ENCODE results near the gene DHRS1. TPM values are rescaled to one million over a fixed set of nuclear protein-coding genes. Genes with fewer than 3 reads are reported as not detected.
A peak's percentile ranks its signal among the peaks of the same experiment; 100 is the strongest.

Gene DHRS1
- total and polyA plus RNA-seq, 2 experiments from 2014 or later: 15.0 to 15.4 TPM

- Histone ChIP-seq H3K79me2 (replicated peaks; ENCODE audit: insufficient read depth) (no peaks in the 10 kb centered on the region), H3K27me3 (ENCODE audit: insufficient read depth) (0 out of 2 replicates have a peak, but pooled peaks cover 9% of the 10 kb centered on the region), H4K20me1 (replicated peaks; ENCODE audit: insufficient read depth) (peaks cover 3% of the 10 kb centered on the region), H3K27ac (ENCODE audit: low read depth) (no peak within 1 kb of the TSS), H3K4me1 (ENCODE audit: insufficient read depth) (peaks cover 4% of the 10 kb centered on the region; the same call in 1 of the 2 replicates), H3F3A (replicated peaks; ENCODE audit: low read depth) (no peaks in the 10 kb centered on the region), H2AFZ (no peak within 1 kb of the TSS), H3K4me3 (no peak within 1 kb of the TSS), H3K9me2 (ENCODE audit: insufficient read depth) (no peaks in the 10 kb centered on the region), H3K4me2 (no peak within 1 kb of the TSS), H3K36me3 (ENCODE audit: insufficient read depth) (peaks cover 17% of the 10 kb centered on the region; the same call in 1 of the 2 replicates)
- H3K9me3 Mint-ChIP-seq: no peaks in the 10 kb centered on the region
- peak; percentile 76 for DNase-seq (ENCODE audit: low spot score)
- peak; percentile 18 for ATAC-seq
- no peak within 1 kb of the TSS for H3K4me3 Mint-ChIP-seq
- TF ChIP-seq CTCF (conservative IDR thresholded peaks at IDR 0.05; ENCODE audit: low read depth in 2 of 2) (peak; percentile 77 to 95), ZNF331 (CRISPR knock-in tag; IDR thresholded peaks at IDR 0.05; ENCODE audit: low read depth) (no peak)
- peaks cover 20% of the 10 kb centered on the region for H3K27me3 Mint-ChIP-seq (ENCODE audit: insufficient read depth, low read depth, poor library complexity)
- H3K36me3 Mint-ChIP-seq (ENCODE audit: low read depth): peaks cover 62% of the 10 kb centered on the region
- no peak within 1 kb of the TSS for H3K27ac Mint-ChIP-seq
- H3K4me1 Mint-ChIP-seq: peaks cover 15% of the 10 kb centered on the region
Observed at GRCh38 chr14:24307575-24308341, 8.2 kb upstream of the DHRS1 start, which contains the start of gene CIDEB. Gene CIDEB, minus strand, starts transcription at chr14:24307977. Its CDS starts 119 bp downstream, at chr14:24307858.

- Histone ChIP-seq H3K4me2 (no peak overlapping the region), H3K4me3 (no peak overlapping the region), H3K9me2 (ENCODE audit: insufficient read depth) (no peaks in the 10 kb centered on the region), H3K36me3 (ENCODE audit: insufficient read depth) (peaks cover 23% of the 10 kb centered on the region; the same call in 1 of the 2 replicates), H3F3A (replicated peaks; ENCODE audit: low read depth) (no peaks in the 10 kb centered on the region), H3K79me2 (replicated peaks; ENCODE audit: insufficient read depth) (no peaks in the 10 kb centered on the region), H4K20me1 (replicated peaks; ENCODE audit: insufficient read depth) (peaks cover 3% of the 10 kb centered on the region), H3K27ac (ENCODE audit: low read depth) (no peak overlapping the region), H3K4me1 (ENCODE audit: insufficient read depth) (peaks cover 4% of the 10 kb centered on the region; the same call in 1 of the 2 replicates), H3K27me3 (ENCODE audit: insufficient read depth) (0 out of 2 replicates have a peak, but pooled peaks cover 4% of the 10 kb centered on the region), H2AFZ (no peak overlapping the region)
- Mint-ChIP-seq H3K36me3 (ENCODE audit: low read depth) (peaks cover 68% of the 10 kb centered on the region), H3K27ac (no peak overlapping the region), H3K4me3 (no peak overlapping the region), H3K27me3 (ENCODE audit: insufficient read depth, low read depth, poor library complexity) (peaks cover 17% of the 10 kb centered on the region), H3K4me1 (peaks cover 15% of the 10 kb centered on the region; the same call in 2 of the 3 replicates), H3K9me3 (no peaks in the 10 kb centered on the region)
- no peak for ATAC-seq
- no peak for DNase-seq (ENCODE audit: low spot score)
- TF ChIP-seq REST (IDR thresholded peaks at IDR 0.05; ENCODE audit: unreplicated experiment) (no peak), ZNF331 (CRISPR knock-in tag; IDR thresholded peaks at IDR 0.05; ENCODE audit: low read depth) (no peak), EZH2 (IDR thresholded peaks at IDR 0.05; ENCODE audit: low read depth, unreplicated experiment) (no peak), STAT1 (IDR thresholded peaks at IDR 0.05; ENCODE audit: unreplicated experiment) (no peak), ZNF462 (CRISPR knock-in tag; IDR thresholded peaks at IDR 0.05) (no peak), JUNB (IDR thresholded peaks at IDR 0.05; ENCODE audit: unreplicated experiment) (no peak), POLR2AphosphoS5 (IDR thresholded peaks at IDR 0.05; ENCODE audit: low read depth) (no peak), ZNF114 (CRISPR knock-in tag; IDR thresholded peaks at IDR 0.05) (no peak)
Observed at GRCh38 chr14:24307156-24307574, 7.6 kb upstream of the DHRS1 start.

Data from GM23338 (cell line).